Renal pelvis (tissue), 3 donors: Measurements from ENCODE around the gene SCGB1C2. TPM values are rescaled to one million over a fixed set of nuclear protein-coding genes. Genes with fewer than 3 reads are reported as not detected.

Source experiments
- polyA plus RNA-seq, 3 donors: library from polyadenylated mRNA; unstranded; fragments of 120-200 nt; gene quantifications; one replicate each; pipeline ENCODE4 v1.2.1, GENCODE V29; 2013; ENCODE audit not compliant: insufficient read length in 3 of 3

The SCGB1C2 gene
- polyA plus RNA-seq, 3 donors, result 0.41 to 1.6 TPM; not detected in 1

Other genes with a start within 250 kb of the SCGB1C2 start
- gene DOC2B, start 44.1 kb downstream of the SCGB1C2 start, polyA plus RNA-seq, result 10 to 100 TPM; 50.1 to 73.7 (median 61.7) TPM
- gene RPH3AL, start 215.2 kb downstream of the SCGB1C2 start, polyA plus RNA-seq, result 10 to 100 TPM; 15.7 to 29.5 (median 23.1) TPM